Suppressor macrophage treated with lipopolysaccharide for 1 hour (primary cell): ENCODE measurements around the gene IFT22.
A peak's percentile ranks its signal among the peaks of the same experiment; 100 is the strongest.
"Not testable (repeated sequence)": the region's sequence is repeated elsewhere in the genome, so short reads cannot be mapped to it uniquely, and the experiment has no call there.

Source experiments
- DNase-seq, 3 donors: peaks; one replicate each; pipeline ENCODE4 v3.0.0-alpha.2; 2020 to 2022

Gene IFT22

GRCh38 chr7:101321491-101322401 is at the start of gene IFT22:
Gene IFT22 (minus strand): TSS chr7:101321812. CDS start chr7:101321709, 103 bp downstream.
- peak; percentile 96 to 98 (median 98) for DNase-seq

- DNase-seq = peak; percentile 14 to 71 (median 62)
Observed at GRCh38 chr7:101370836-101371235, 49.2 kb upstream of the IFT22 start.

GRCh38 chr7:101368422-101369165 is 47.0 kb upstream of the IFT22 start:
- no peak for DNase-seq

- no peak for DNase-seq
Observed at GRCh38 chr7:101367676-101368075, 46.1 kb upstream of the IFT22 start.

- DNase-seq = no peak
Observed at GRCh38 chr7:101365956-101366355, 44.3 kb upstream of the IFT22 start.

- peak; percentile 72 to 91 (median 83) for DNase-seq
Observed at GRCh38 chr7:101363734-101364374, 42.2 kb upstream of the IFT22 start.

- no peak for DNase-seq
Observed at GRCh38 chr7:101363196-101363733, 41.7 kb upstream of the IFT22 start.

GRCh38 chr7:101362334-101363195 is 41.0 kb upstream of the IFT22 start, which contains the start of gene COL26A1:
Gene COL26A1 (plus strand): TSS chr7:101362875. CDS start chr7:101363033, 158 bp downstream.
- peak; percentile 13 to 61 (median 25) for DNase-seq

GRCh38 chr7:101357433-101357832 is 35.8 kb upstream of the IFT22 start:
- no peak for DNase-seq

- DNase-seq = no peak
Observed at GRCh38 chr7:101352920-101353308, 31.3 kb upstream of the IFT22 start.

GRCh38 chr7:101349300-101349699 is 27.7 kb upstream of the IFT22 start:
- DNase-seq = not testable (repeated sequence)

GRCh38 chr7:101348456-101349067 is 26.9 kb upstream of the IFT22 start:
- DNase-seq = not testable (repeated sequence)

GRCh38 chr7:101347477-101347876 is 25.9 kb upstream of the IFT22 start:
- DNase-seq = no peak

- no peak for DNase-seq
Observed at GRCh38 chr7:101342892-101343291, 21.3 kb upstream of the IFT22 start.

GRCh38 chr7:101340379-101340778 is 18.8 kb upstream of the IFT22 start:
- DNase-seq = no peak

GRCh38 chr7:101333912-101334311 is 12.3 kb upstream of the IFT22 start:
- peak in 1 of 3 donors; percentile 17 for DNase-seq

- DNase-seq = no peak
Observed at GRCh38 chr7:101332026-101332425, 10.4 kb upstream of the IFT22 start.

GRCh38 chr7:101330011-101330484 is 8.4 kb upstream of the IFT22 start:
- DNase-seq = no peak

GRCh38 chr7:101328159-101328558 is 6.5 kb upstream of the IFT22 start:
- DNase-seq = no peak

- no peak for DNase-seq
Observed at GRCh38 chr7:101319401-101319800, 2.2 kb downstream of the IFT22 start.

- peak; percentile 62 to 71 (median 71) for DNase-seq
Observed at GRCh38 chr7:101315336-101315735, 6.3 kb downstream of the IFT22 start.
